ENCODE data around the gene WDR87.
"Not testable (repeated sequence)": the region's sequence is repeated elsewhere in the genome, so short reads cannot be mapped to it uniquely, and the experiment has no call there.

The WDR87 gene

GRCh38 chr19:37931881-37932655 is 25.7 kb upstream of the WDR87 start:
- DNase-seq (ENCODE audit: low read depth in 2 of 2), result no peak

DNA sequence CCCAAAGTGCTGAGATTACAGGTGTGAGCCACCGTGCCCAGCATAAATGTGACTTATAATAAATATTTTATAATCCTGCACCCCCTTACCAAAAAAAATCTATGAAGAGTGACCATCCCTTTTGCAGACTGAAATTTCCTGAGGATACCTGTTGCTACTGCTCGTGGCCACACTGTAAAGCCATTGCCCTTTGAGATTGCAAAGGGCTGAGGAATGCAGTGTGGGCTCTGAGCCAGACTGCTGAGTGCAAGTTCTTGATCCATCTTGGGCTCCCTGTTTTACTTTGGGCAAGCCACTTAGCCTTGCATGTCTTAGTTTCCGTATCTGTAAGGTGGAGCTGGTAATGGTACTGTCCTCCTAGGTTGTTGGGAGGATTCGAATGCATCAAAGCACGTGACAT is 24.0 kb upstream of the WDR87 start:
- DNase-seq (ENCODE audit: low read depth in 2 of 2), result no peak

DNA sequence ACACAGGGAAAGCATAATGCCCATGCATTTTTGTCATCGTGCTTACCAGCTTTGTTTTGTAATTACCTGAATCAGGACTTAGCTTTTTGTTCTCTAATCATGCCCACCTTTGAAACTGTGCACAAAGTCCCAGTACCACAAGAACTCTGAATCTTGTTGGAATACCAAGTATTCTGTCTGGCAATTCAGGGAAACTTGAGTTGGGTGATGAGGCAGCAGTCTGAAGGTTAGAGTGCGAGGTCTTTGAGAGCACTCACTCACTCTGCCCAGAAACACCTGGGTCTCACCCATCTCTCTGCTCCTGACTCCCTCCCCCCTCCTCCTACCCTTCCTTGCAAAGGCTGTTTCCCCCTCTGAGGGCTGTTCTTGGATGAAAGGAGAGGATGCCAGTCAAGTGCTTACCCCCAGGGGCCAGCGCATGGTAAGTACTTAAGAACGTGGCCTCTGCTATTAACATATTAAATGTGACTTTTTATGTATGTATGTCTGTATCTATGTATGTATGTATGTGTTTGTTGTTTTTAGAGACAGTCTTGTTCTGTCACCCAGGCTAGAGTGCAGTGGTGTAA is 23.0 kb upstream of the WDR87 start:
- no peak for DNase-seq (ENCODE audit: low read depth in 2 of 2)

GRCh38 chr19:37928527-37929286 is 22.3 kb upstream of the WDR87 start:
- no peak for DNase-seq (ENCODE audit: low read depth in 2 of 2)

DNA sequence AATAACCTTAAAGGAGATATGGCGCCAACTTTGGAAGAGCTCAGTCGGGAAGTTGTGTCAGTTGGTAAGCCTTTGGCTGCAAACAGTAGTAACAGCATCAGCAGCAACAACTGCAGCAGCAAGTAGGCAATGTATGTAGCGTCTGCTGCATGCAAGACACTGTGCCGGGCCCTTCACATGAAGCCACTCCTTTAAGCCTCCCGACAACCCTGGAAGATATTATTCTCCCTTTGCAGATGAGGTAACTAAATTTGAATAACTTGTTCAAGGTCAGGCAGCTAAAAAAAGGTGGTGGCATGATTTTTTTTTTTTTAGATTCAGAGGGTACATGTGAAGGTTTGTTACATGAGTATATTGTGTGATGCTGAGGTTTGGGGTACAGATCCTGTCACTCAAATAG is 20.3 kb upstream of the WDR87 start:
- DNase-seq (ENCODE audit: low read depth in 2 of 2), result no peak

DNA sequence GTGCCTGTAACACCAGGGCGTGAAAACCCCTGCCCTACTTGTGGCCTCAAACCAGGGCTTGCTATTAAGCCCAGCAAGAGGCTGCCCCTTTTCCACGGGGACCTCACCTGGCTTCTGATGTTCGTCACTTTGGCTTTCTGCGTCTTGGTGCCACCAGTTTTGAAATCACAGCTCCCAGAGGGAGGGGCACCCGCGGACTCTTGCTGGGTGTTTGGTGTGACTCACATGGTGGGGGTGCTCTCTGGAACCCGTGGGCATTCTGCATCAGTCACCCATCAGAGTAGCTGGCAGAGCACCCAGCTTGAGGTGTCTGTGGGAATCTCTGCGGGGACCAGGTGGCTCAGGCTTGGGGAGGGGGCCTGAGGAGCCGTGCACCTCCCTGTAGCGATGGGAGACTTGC is 19.9 kb upstream of the WDR87 start:
- no peak for DNase-seq (ENCODE audit: low read depth in 2 of 2)

DNA sequence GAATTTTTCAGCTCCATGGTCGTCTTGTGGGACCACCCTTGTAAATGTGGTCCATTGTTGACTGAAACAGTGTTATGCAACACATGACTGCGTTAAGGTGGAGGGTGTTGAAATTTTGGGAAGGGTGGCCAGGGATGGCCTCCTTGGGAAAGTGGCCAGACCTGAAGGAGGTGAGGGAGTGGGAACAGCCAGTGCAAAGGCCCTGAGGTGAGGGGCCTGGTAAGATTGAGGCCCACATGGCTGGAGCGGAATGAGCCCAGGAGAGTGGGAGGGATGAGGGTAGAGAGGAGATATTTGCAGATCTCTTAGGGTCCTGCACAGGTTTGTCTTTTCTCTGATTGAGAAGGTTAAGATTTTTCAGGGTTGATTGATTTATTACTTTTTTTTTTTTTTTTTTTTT is 18.8 kb upstream of the WDR87 start:
- no peak for DNase-seq (ENCODE audit: low read depth in 2 of 2)

DNA sequence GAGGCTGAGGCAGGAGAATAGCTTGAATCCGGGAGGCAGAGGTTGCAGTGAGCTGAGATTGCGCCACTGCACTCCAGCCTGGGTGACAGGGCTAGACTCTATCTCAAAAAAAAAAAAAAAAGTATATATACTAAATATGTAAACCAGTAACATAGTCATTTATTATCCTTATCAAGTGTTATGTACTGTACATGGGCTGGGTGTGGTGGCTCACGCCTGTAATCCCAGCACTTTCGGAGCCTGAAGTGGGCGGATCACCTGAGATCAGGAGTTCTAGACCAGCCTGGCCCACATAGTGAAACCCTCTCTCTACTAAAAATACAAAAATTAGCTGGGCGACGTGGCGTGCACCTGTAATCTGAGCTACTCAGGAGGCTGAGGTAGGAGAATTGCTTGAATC is 18.2 kb upstream of the WDR87 start:
- DNase-seq (ENCODE audit: low read depth in 2 of 2), result not testable (repeated sequence)

GRCh38 chr19:37920591-37921450 is 14.4 kb upstream of the WDR87 start:
- no peak for DNase-seq (ENCODE audit: low read depth in 2 of 2)

GRCh38 chr19:37914908-37915307 is 8.5 kb upstream of the WDR87 start:
- DNase-seq (ENCODE audit: low read depth in 2 of 2), result no peak

- no peak for DNase-seq (ENCODE audit: low read depth in 2 of 2)
These were observed 3.3 kb upstream of the WDR87 start for GRCh38 chr19:37909661-37910199.

DNA sequence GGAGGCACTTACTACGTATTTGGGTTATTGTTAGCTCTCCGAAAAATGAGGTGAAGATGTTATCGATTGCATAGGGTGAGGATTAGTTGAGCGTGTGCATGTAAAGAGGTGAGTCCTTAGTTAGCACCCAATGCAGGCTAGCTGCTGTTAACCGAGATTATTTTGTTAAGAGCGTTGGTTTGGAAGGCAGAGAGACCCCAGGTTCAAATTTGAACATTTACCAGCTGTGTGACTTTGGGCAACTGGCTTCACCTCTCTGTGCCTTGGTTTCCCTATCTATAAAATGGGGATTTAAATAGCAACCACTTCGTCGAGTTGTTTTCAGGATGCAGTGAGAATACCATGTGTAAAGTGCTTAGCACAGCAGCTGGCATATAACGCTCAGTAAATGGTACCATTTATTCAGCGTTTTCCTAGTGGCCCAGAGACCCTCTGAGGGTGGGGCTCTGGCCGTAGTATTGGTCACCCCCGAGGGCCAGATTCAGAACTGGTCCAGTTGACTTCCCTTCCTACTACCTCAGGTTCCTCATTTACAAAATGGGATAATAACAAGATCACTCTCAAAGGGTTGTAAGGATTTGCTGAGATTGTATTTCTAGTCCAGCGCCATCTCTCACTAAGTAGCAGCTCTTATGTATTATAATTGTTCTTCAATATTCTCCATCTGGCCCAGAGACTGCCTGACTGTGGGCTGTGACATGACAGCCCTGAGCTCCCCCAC is 1.5 kb upstream of the WDR87 start:
- no peak for DNase-seq (ENCODE audit: low read depth in 2 of 2)

DNA sequence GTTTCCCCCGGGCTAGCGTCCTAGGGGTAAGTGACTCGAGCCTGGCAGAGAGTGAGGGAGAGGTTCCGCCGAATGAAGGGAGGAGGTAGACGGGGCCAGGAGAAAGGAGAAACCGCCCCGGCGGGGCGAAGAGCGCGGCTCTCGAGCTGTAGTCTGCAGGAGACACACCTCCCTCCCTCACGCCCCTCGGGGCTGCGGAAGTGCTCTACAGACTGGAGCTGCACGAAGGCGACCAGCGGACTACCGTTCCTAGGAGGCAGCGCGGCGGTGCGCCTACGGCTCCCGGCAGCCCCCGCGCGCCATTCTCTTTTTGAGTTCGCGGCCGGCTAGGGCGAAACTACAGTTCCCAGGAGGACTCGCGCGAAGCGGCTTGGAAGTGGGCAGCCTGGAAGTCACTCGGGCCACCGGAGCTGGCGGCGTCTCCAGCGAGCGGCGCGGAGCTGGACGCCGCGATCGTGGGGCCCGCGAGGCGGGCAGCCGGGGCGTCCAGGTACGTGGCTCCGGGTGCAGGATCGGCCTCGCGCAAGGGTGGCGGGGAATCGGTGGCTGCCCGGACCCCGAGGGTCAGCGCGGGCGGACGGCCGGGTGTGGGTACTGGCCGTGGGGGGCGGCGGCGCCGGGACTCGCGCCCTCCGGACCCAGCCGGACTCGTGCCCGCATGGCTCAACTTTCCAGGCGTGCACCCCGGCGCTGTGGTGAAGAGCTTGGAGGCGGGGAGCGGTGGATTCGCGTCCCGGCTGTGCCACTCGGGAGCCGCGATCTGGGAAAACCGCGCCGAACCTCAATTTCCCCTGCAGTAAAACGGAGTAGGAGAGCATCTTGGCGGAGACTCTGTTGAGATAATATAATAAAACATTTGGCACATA is 708 bp upstream of the WDR87 start, which contains the start of gene SIPA1L3:
SIPA1L3 (plus strand) TSS at position 340 of the 866 bp plus-strand sequence. CDS start 174,358 bp downstream, outside the sequence.
- DNase-seq (ENCODE audit: low read depth in 2 of 2), result peak; percentile 91

GRCh38 chr19:37903096-37903495 is 3.3 kb downstream of the WDR87 start:
- no peak for DNase-seq (ENCODE audit: low read depth in 2 of 2)

- DNase-seq (ENCODE audit: low read depth in 2 of 2), result peak; percentile 69 to 75
These were observed 3.7 kb downstream of the WDR87 start for GRCh38 chr19:37902668-37903067.

GRCh38 chr19:37899966-37900365 is 6.4 kb downstream of the WDR87 start:
- no peak for DNase-seq (ENCODE audit: low read depth in 2 of 2)

- no peak for DNase-seq (ENCODE audit: low read depth in 2 of 2)
These were observed 6.9 kb downstream of the WDR87 start for GRCh38 chr19:37899453-37899852.

- DNase-seq (ENCODE audit: low read depth in 2 of 2), result no peak
These were observed 10.2 kb downstream of the WDR87 start for GRCh38 chr19:37896180-37896579.

DNA sequence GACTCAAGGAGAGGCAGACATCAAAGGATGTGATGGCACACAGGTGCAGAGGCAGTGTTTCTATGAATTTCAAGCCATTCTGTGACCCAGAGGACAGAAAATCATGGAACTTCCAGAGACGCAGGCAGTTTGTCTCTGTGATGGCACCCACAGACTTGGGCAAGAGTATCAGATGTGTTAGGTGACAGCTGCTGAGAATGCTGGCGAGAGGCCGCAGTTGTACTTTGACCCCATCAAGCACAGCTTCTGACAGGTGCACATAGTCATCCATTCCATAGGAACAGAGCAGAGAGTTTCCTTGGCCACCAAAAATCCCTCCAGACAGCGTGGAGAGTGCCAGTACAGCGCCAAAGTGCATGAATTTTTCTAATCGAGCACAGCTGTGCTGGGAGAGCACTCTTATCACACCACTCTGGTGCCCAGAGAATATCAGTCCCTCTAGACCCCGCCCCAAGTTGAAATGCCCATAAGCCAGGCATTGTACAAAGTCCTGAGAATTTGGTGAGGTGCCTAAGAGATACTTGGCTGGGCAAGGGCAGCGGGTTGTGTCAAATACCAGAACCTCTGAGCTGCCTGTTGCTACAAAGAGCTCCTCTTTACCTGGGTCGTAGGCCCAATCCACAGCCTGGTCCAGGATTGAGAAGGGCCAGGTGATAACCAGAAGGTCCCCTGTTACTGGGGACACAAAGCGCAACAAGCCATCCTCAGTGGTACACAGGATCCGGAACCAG is 12.4 kb downstream of the WDR87 start:
- no peak for DNase-seq (ENCODE audit: low read depth in 2 of 2)
